ENCODE data around the gene ENPP1. TPM values are rescaled to one million over a fixed set of nuclear protein-coding genes. Genes with fewer than 3 reads are reported as not detected.

The ENPP1 gene
- polyA plus RNA-seq, 1 of the 3 experiments (the other 2 are of a cell fraction) = not detected

DNA sequence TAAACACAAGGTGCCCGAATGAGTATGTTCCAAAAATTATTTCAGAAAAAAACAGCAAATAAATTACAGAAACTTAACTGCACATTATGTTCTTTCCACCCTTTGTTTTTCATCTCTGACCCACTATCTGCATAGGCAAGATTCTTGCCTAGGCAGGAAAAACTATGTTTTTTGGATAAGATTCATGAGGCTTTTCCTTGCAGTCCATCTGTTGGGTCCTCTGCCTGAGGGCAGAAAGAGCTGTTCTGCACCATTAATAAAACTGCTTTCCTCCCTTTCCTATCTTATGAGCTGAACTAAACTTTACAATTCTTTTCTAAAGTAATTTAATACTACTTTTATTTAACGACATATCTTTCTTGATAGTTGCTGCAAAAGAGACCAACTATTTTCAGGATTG, 21.1 kb downstream of the ENPP1 start (continued):
- no peak for TF ChIP-seq RXRA (IDR thresholded peaks at IDR 0.05; ENCODE audit: borderline replicate concordance, low read depth)
- TF ChIP-seq, protein P1, sequence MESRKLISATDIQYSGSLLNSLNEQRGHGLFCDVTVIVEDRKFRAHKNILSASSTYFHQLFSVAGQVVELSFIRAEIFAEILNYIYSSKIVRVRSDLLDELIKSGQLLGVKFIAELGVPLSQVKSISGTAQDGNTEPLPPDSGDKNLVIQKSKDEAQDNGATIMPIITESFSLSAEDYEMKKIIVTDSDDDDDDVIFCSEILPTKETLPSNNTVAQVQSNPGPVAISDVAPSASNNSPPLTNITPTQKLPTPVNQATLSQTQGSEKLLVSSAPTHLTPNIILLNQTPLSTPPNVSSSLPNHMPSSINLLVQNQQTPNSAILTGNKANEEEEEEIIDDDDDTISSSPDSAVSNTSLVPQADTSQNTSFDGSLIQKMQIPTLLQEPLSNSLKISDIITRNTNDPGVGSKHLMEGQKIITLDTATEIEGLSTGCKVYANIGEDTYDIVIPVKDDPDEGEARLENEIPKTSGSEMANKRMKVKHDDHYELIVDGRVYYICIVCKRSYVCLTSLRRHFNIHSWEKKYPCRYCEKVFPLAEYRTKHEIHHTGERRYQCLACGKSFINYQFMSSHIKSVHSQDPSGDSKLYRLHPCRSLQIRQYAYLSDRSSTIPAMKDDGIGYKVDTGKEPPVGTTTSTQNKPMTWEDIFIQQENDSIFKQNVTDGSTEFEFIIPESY (IDR thresholded peaks at IDR 0.05; ENCODE audit: borderline replicate concordance, low read depth) = no peak
- TF ChIP-seq TEAD4 (IDR thresholded peaks at IDR 0.05; ENCODE audit: borderline replicate concordance, insufficient read depth) = no peak
- TF ChIP-seq EP300 (IDR thresholded peaks at IDR 0.05; ENCODE audit: borderline replicate concordance in 1 of 2, low read depth in 1 of 2, low read length in 1 of 2) = no peak

DNA sequence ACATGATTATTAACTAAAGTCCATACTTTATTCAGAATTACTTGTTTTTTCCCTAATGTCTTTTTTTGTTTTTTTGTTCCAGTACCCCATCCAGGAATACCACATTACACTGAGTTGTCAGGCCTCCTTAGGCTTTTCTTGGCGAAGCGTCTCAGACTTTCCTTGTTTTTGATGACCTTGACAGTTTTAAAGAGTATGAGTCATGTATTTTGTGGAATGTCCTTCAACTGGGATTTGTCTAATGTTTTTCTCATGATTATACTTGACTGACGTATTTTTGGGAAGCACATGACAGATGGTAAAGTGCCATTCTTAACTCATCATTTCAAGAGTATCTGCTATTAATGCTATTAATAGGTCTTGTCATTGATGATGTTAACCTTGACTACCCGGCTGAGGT, 23.6 kb downstream of the ENPP1 start:
- DNase-seq = no peak
- H3K36me3 ChIP-seq (replicated peaks in 1 of 2; ENCODE audit: control insufficient read depth in 1 of 2, insufficient read depth in 2 of 2, low read length in 1 of 2) = no peaks in the 10 kb centered on the region
- H3K9me2 ChIP-seq = no peaks in the 10 kb centered on the region
- H3K4me1 ChIP-seq (ENCODE audit: control insufficient read depth in 1 of 2, insufficient read depth in 2 of 2, low read depth in 1 of 2, low read length in 1 of 2) = no peaks in the 10 kb centered on the region
- CTCF ChIA-PET = no interaction called here
- H3K9me3 ChIP-seq = no peaks in the 10 kb centered on the region
- no peak overlapping the region for H2AFZ ChIP-seq (ENCODE audit: low read depth)
- H3K79me2 ChIP-seq (ENCODE audit: insufficient read depth) = no peaks in the 10 kb centered on the region
- H3K4me2 ChIP-seq = no peak overlapping the region
- POLR2A ChIA-PET = no interaction called here
- TF ChIP-seq RFX5 (IDR thresholded peaks at IDR 0.05; ENCODE audit: low read length) = no peak
- TF ChIP-seq CTCF (IDR thresholded peaks at IDR 0.05) = no peak
- no peak for TF ChIP-seq SIN3A (IDR thresholded peaks at IDR 0.05; ENCODE audit: borderline replicate concordance, low read depth, low read length)
- TF ChIP-seq NRF1 (IDR thresholded peaks at IDR 0.05; ENCODE audit: low read depth, low read length) = no peak
- TF ChIP-seq MXI1 (IDR thresholded peaks at IDR 0.05; ENCODE audit: low read depth, low read length) = no peak
- TF ChIP-seq NFIC (IDR thresholded peaks at IDR 0.05; ENCODE audit: borderline replicate concordance) = no peak
- TF ChIP-seq MEF2A (IDR thresholded peaks at IDR 0.05; ENCODE audit: borderline replicate concordance, low read depth) = no peak
- no peak for TF ChIP-seq GABPA (IDR thresholded peaks at IDR 0.05; ENCODE audit: low read depth)
- TF ChIP-seq CHD2 (IDR thresholded peaks at IDR 0.05; ENCODE audit: low read length, partially characterized antibody) = no peak
- TF ChIP-seq IRF3 (IDR thresholded peaks at IDR 0.05; ENCODE audit: low read depth, low read length) = no peak
- no peak for TF ChIP-seq FOSL2 (IDR thresholded peaks at IDR 0.05; ENCODE audit: borderline replicate concordance, low read depth)
- no peak for TF ChIP-seq USF2 (IDR thresholded peaks at IDR 0.05; ENCODE audit: borderline replicate concordance, low read depth, low read length)
- no peak for TF ChIP-seq YY1 (IDR thresholded peaks at IDR 0.05; ENCODE audit: low read depth)
- H3K27ac ChIP-seq (ENCODE audit: low read depth in 2 of 2, low read length in 1 of 2) = no peak overlapping the region
- peaks cover 2% of the 10 kb centered on the region; the same call in 1 of the 2 replicates for H3K27me3 ChIP-seq (ENCODE audit: insufficient read depth)
- H3K4me3 ChIP-seq (ENCODE audit: low read depth in 2 of 2, low read length in 1 of 2) = no peak overlapping the region
- WGBS (ENCODE audit: low lambda C conversion rate) = 5% methylated on average over 4 of the region's 4 CpGs
- H3K9ac ChIP-seq = no peak overlapping the region
- H3F3A ChIP-seq (replicated peaks; ENCODE audit: insufficient read depth) = no peaks in the 10 kb centered on the region
- H4K20me1 ChIP-seq (ENCODE audit: insufficient read depth) = no peaks in the 10 kb centered on the region

Measured in SK-N-SH (cell line).